PFSK-1 (cell line): ENCODE measurements around the gene CEP152.

Experiments used
- FOXP2 ChIP-seq: optimal IDR thresholded peaks from 2 replicates; pipeline ENCODE3; 2011; ENCODE audit warnings: borderline replicate concordance, control low read depth, inconsistent platforms; ENCODE audit not compliant: insufficient read depth; ENCODE audit errors: extremely low read length, extremely low read depth
- POLR2AphosphoS5 ChIP-seq: IDR thresholded peaks from 2 replicates; pipeline ENCODE4 v1.6.1; 2012; ENCODE audit warnings: low read depth, mild to moderate bottlenecking, control low read depth, low read length, moderate library complexity
- REST ChIP-seq, 2 experiments: IDR thresholded peaks; 2 replicates each; pipeline versions ENCODE4 v1.6.1 to v1.8.0; 2011 to 2012; ENCODE audit warnings: low read depth in 2 of 2, low read length in 2 of 2, control low read depth in 1 of 2, inconsistent platforms in 1 of 2, mild to moderate bottlenecking in 1 of 2, moderate library complexity in 1 of 2; ENCODE audit not compliant: insufficient read depth in 1 of 2
- SIN3A ChIP-seq: IDR thresholded peaks from 2 replicates; pipeline ENCODE4 v1.6.1; 2012; ENCODE audit warnings: mild to moderate bottlenecking, low read length, moderate library complexity, borderline replicate concordance; ENCODE audit not compliant: insufficient read depth
- TAF1 ChIP-seq: IDR thresholded peaks from 2 replicates; pipeline ENCODE4 v1.6.1; 2012; ENCODE audit warnings: low read length, control low read depth, borderline replicate concordance; ENCODE audit not compliant: insufficient read depth

The CEP152 gene

GRCh38 chr15:48748535-48748934, 62.3 kb downstream of the CEP152 start:
- TF ChIP-seq REST (IDR thresholded peaks at IDR 0.05; ENCODE audit: insufficient read depth in 1 of 2, low read depth in 2 of 2, low read length in 2 of 2) (no peak), POLR2AphosphoS5 (no peak), FOXP2 (no peak)

- TF ChIP-seq TAF1 (no peak), FOXP2 (no peak), REST (IDR thresholded peaks at IDR 0.05; ENCODE audit: insufficient read depth in 1 of 2, low read depth in 2 of 2, low read length in 2 of 2) (no peak), SIN3A (no peak), POLR2AphosphoS5 (no peak)
Observed at GRCh38 chr15:48733615-48734014, 77.3 kb downstream of the CEP152 start.

GRCh38 chr15:48730506-48730905, 80.4 kb downstream of the CEP152 start:
- TF ChIP-seq TAF1 (no peak), SIN3A (no peak)

GRCh38 chr15:48723969-48724368, 86.9 kb downstream of the CEP152 start:
- TF ChIP-seq FOXP2 (no peak), POLR2AphosphoS5 (no peak), REST (IDR thresholded peaks at IDR 0.05; ENCODE audit: insufficient read depth in 1 of 2, low read depth in 2 of 2, low read length in 2 of 2) (no peak), SIN3A (no peak), TAF1 (no peak)

GRCh38 chr15:48722764-48723661, 87.9 kb downstream of the CEP152 start:
- no peak for TF ChIP-seq POLR2AphosphoS5
- TF ChIP-seq SIN3A, result no peak
- TF ChIP-seq TAF1, result no peak
- no peak for TF ChIP-seq FOXP2
- no peak for TF ChIP-seq REST (IDR thresholded peaks at IDR 0.05; ENCODE audit: insufficient read depth in 1 of 2, low read depth in 2 of 2, low read length in 2 of 2)
